ENCODE data around the gene SUN5.
"Not testable (repeated sequence)": the region's sequence is repeated elsewhere in the genome, so short reads cannot be mapped to it uniquely, and the experiment has no call there.

SUN5 gene

GRCh38 chr20:32960849-32961731 is 43.1 kb downstream of the SUN5 start:
- DNase-seq = no peak

DNA sequence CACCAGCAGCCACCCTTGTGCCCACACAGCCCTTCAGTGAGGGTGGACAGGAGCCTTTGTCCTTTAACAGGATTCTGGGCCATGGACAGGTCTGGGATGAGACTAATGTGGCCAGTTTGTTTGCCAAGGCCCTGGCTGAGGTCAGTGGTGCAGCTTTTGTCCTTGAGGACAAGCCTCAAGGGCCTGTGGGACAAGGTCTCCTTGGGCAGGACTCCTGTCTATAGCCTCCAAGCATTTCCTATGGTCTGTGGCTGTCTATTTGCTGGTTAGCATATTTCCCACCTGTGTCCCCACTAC is 44.1 kb downstream of the SUN5 start:
- DNase-seq = no peak

GRCh38 chr20:32959351-32960221 is 44.6 kb downstream of the SUN5 start:
- no peak for DNase-seq

DNA sequence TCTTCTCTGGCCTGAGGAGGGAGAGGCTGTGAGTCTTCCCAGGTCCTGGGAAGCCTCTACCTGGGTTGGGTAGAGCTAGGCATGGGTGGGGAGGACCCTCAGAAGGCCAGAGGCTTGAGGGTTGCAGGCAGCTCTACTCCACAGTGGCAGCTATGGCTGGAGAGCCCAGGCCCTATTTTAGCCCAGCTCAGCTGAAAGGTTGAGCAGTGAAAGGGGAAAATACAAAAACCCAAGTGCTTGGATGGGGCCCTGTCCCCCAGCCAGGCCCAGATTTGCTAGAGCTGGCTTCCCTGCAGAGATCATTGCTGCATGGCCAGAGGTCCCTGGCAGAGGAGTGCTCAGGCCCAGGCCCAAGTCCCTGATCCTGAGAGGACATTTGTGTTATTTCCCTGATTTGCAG is 45.7 kb downstream of the SUN5 start:
- DNase-seq = no peak

DNA sequence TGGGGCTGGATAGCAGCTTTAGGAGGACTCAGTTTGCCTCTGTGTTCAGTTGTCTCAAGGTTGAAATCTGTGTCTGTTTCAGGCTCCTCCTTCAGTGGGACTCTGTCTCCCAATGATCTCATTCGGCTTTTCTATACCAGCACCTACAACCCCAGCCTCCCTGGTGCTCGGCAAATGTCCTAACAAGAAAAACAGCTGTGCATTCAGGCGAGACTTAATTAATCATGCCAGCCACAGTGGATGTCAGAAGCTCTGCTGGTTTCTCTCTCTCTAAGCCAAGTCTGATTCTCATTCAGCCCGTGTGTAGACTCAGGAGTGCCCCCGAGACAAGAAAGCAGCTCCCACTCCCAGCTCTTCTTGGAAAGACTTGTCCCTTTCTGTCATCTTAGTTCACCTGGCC is 46.8 kb downstream of the SUN5 start:
- no peak for DNase-seq

- not testable (repeated sequence) for DNase-seq
These were observed 53.7 kb downstream of the SUN5 start for GRCh38 chr20:32950539-32950938.

DNA sequence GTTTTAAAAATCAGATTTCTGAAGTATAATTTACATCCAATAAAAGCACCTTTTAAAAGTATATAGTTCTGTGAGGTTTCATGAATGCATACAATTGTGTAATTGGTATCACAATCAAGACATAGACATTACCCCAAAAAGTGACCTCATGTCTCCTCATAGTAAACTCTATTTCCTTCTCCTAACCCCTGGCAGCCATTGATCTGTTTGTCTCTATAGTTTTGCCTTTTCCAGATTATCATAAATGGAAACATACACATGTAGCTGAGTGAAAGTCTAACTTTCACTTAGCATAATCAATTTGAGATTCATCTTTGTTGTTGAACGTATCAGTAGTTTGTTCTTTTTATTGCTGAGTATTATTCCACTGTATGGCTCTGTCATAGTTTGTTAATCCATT is 57.6 kb downstream of the SUN5 start:
- DNase-seq = no peak

DNA sequence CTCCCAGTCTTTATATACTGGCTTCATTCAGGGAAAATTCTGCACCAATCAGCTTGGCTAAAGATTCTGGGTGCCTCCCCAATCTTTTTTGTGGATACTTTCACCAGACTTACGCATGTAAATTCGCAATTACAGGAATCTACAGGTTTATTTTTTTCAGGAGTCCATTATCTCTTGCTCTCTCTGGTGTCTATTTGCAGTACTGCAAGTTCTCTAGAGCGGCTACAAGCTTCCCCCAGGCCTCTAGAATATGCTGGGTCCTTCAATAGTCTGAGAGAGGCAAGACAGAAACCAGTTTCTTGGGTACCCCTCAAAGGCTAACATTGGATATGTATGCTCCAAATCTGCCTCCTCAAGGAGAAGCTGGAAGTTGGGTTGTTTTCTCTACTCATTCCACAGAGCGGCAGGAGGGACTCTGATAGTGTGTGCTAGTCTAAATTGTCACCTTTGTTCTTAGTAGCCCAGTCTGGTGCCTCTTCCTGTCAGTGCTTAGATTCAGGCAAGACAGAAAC is 58.5 kb downstream of the SUN5 start:
- peak; percentile 46 for DNase-seq

GRCh38 chr20:32943490-32944052 is 60.7 kb downstream of the SUN5 start:
- DNase-seq = no peak

DNA sequence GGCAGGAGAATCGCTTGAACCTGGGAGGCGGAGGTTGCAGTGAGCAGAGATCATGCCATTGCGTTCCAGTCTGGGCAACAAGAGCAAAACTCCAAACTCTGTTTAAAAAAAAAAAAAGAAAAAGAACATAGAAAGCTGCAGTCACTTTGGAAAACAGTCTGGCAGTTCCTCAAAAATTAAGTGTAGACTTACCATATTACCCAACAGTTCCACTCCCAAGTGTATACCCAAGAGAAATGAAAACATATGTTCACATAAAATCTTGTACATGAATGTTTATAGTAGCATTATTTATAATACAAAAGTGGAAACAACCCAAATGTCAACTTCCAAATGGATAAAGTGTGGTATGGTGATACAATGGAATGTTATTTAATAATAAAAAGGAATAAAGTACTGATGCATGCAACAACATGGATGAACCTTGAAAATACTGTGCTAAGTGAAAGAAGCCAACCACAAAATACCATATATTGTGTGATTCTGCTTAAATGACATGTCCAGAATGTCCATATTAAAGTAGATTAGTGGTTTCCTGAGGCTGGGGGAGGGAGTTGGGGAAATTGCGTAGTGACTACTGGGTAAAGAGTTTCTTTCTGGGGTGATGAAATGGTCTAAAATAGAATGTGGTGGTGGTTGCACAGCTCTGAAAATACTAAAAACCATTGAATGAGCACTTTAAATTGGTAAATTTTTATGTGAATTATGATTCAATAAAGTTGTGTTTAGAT is 62.9 kb downstream of the SUN5 start:
- DNase-seq = no peak

GRCh38 chr20:32934580-32934979 is 69.7 kb downstream of the SUN5 start:
- DNase-seq = no peak
